ENCODE results near the gene RBP4.
A peak's percentile ranks its signal among the peaks of the same experiment; 100 is the strongest.

DNA sequence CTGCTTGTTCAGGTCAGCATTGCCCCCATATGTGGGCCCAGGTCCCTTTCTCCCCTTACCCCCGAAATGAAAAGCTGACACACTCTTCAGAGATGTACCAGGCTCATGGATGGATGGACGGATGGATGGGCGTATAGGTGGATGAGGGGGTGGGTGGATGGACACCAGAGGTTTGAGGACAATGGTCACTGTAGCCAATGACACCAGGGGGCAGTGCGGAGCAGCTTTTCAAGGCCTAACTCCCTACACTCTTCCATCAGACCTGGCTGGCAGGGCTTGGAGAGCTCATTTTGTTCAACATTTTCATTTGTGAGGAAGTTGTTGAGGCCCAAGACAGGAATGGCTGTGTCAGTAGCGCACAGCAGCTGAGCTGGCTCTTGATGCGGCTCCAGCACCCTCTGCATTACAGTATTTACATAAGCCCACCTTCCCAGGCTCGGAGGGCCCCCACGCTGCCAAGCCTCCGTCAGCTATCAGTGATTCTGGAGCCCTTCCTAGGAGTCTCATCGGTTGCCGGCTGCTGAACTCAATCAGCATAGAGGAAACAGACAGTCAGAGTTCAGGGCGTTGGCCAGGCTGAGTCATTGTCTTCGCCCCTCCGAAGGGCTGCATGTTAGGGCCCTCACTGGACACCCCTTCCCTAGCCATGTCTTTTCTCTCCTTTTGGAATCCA is 46.1 kb downstream of the RBP4 start:
- TF ChIP-seq, protein P1, sequence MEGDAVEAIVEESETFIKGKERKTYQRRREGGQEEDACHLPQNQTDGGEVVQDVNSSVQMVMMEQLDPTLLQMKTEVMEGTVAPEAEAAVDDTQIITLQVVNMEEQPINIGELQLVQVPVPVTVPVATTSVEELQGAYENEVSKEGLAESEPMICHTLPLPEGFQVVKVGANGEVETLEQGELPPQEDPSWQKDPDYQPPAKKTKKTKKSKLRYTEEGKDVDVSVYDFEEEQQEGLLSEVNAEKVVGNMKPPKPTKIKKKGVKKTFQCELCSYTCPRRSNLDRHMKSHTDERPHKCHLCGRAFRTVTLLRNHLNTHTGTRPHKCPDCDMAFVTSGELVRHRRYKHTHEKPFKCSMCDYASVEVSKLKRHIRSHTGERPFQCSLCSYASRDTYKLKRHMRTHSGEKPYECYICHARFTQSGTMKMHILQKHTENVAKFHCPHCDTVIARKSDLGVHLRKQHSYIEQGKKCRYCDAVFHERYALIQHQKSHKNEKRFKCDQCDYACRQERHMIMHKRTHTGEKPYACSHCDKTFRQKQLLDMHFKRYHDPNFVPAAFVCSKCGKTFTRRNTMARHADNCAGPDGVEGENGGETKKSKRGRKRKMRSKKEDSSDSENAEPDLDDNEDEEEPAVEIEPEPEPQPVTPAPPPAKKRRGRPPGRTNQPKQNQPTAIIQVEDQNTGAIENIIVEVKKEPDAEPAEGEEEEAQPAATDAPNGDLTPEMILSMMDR (IDR thresholded peaks at IDR 0.05) = peak; percentile 60 to 76 (median 68)
- TF ChIP-seq POLR2A (IDR thresholded peaks at IDR 0.05) = no peak

All from adrenal gland (tissue), 5 donors.